Kidney capillary endothelial cell (primary cell): Measurements from ENCODE around the gene FAM167B.

ENCODE experiments used
- DNase-seq: peaks from one replicate; pipeline ENCODE4 v3.0.0-alpha.2; 2018; ENCODE audit warnings: low spot score

The FAM167B gene

GRCh38 chr1:32246888-32247273 lies at the start of gene FAM167B:
Gene FAM167B (plus strand): TSS chr1:32247222. CDS start chr1:32247422, 200 bp downstream.
- peak; percentile 90 for DNase-seq

GRCh38 chr1:32197837-32198236 lies 49.2 kb upstream of the FAM167B start:
- DNase-seq: no peak

DNA sequence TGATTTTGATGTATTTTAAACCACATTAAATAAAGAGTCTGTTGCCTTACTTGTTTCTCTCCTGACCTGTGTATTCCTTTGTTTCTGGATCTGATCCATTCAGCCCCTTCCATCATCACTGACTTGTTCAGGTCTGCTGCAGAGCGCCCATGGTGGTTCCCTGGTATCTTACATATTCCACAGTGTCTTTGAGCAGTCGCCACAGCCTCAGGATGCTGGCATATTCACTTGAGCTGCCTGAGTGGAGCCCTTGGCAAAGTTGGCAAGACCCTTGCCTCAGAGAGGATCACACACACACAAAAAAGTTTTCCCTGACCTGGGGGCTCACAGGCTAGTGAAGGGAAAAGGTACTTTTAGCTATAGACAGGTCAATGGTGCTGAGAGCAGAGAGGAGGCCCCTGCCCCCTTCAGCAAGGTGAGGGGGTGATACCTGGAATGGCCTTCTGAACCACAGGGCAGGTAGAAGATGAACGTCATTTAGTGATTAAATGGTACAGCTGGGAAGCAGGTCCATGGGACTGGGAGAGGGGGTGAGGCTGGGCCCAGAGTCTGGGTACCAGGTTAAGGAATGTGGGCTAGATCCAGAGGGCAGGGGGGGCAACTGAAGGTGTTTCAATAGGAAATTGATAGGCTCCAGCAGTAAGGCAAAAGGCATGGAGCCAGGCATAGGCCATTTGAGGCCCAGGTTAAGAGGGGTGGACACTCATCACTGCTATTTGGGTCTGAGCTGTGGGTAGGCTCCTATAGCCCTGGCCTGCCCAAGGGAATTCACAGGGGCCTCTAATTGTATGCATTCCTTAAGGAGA lies 48.6 kb upstream of the FAM167B start:
- DNase-seq: no peak

- no peak for DNase-seq
These were observed 47.8 kb upstream of the FAM167B start for GRCh38 chr1:32199043-32199716.

DNA sequence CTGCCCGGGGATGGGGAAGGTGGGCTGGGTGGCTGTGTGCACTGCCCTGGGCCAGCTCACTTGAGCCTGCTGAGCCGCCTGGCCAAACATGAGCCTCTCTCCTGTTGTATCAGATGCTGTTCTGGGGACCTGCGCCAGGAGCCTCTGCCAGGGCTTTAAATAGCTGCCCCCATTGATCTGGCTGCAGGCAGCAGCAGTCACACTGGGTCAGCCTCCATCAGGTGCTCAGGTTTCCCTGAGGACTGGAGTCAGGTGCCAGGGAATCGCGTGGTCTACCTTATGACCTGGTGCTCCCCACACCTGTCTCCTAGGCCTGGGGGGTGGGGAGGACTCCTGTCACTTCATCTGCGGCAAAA lies 47.3 kb upstream of the FAM167B start:
- DNase-seq: no peak

GRCh38 chr1:32200226-32201010 lies 46.6 kb upstream of the FAM167B start, which contains the start of gene CCDC28B:
Gene CCDC28B (plus strand): TSS chr1:32200595. CDS start chr1:32201936, 1,341 bp downstream.
- no peak for DNase-seq

- DNase-seq: peak; percentile 35
These were observed 45.8 kb upstream of the FAM167B start for GRCh38 chr1:32201011-32201855.

- DNase-seq: no peak
These were observed 42.1 kb upstream of the FAM167B start for GRCh38 chr1:32204943-32205361.

GRCh38 chr1:32205401-32206370 lies 41.3 kb upstream of the FAM167B start, which contains the start of gene IQCC:
Gene IQCC (plus strand): TSS chr1:32205671. CDS start chr1:32205682, 11 bp downstream.
- peak; percentile 68 for DNase-seq

DNA sequence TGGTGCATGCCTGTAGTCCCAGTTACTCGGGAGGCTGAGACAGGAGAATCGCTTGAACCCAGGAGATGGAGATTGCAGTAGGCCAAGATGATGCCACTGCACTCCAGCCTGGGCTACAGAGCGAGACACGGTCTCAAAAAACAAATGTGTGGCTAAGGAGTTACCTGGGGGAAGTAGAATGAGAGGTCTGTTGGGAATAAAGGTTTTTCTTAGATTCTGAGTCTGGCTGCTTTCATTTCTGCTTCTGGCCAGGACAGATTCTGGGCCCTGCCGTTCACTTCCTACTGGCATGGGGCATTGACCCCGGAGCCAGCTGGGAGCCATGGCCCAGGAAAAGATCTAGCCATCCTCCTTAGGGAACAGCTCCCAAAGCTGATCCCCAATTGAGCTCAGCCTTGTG lies 38.6 kb upstream of the FAM167B start:
- DNase-seq: no peak

GRCh38 chr1:32208891-32209328 lies 38.1 kb upstream of the FAM167B start, which contains the start of gene DCDC2B:
Gene DCDC2B (plus strand): TSS chr1:32209089. CDS start chr1:32209094, 5 bp downstream.
- no peak for DNase-seq

DNA sequence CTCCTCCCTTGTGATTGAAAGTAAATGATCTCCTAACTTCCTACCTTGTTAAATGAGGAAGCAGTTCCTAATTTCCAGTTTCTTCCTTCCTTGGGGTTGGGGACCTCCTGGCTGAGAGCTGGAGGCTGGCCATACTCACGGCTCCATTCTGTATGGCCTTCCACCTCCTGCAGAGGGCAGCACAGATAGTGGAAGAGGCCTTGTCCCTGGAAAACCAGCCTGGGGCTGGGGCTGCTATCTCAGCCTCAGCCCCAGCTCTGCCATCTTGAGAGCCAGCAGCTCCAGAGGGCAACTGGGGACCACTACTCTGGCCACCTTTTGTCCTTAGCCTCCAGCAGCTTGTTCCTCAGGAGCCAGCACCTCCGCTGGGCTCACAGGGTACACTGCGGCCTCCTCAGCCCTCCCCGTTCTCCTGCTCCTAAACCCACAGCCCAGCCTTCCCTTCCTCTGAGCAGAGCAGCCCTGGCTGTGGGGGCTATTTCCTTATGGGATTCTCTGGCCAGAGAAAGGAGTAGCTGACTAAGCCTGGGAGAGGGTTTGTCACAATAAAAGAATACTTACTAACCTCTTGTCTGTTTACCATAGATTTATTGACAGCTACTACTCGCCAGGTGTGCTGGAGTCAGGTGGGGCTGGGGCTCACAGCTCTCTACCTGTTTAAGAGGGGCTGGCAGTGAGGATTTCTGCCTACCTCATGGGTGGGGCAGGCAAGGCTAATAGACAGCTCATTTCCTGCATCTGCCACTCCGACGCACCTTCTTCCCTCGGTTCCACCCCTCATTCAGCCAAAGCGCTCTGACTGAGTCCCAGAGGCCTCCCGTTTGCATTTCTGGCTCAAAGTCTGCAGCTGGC lies 31.2 kb upstream of the FAM167B start:
- DNase-seq: peak; percentile 79

DNA sequence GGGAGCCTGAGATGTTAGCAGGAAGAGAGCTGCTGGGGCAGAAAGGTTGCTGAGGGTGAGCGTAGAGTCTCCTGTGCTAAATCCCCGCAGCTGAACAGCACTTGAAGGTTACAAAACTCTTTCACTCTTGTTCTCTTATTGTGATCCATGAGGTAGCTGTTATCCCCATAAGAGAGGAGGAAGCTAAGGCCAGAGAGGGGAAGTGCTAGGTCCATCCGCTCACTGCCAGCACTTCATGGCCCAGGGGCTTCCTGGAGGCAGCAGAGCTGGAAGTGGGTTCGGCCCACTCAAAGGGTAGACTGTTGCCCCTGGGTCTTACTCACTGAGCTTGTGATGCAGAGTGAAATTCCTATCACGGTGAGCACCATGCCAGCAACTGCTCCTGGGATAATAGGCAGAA lies 30.5 kb upstream of the FAM167B start:
- no peak for DNase-seq

- no peak for DNase-seq
These were observed 28.0 kb upstream of the FAM167B start for GRCh38 chr1:32219022-32219421.

DNA sequence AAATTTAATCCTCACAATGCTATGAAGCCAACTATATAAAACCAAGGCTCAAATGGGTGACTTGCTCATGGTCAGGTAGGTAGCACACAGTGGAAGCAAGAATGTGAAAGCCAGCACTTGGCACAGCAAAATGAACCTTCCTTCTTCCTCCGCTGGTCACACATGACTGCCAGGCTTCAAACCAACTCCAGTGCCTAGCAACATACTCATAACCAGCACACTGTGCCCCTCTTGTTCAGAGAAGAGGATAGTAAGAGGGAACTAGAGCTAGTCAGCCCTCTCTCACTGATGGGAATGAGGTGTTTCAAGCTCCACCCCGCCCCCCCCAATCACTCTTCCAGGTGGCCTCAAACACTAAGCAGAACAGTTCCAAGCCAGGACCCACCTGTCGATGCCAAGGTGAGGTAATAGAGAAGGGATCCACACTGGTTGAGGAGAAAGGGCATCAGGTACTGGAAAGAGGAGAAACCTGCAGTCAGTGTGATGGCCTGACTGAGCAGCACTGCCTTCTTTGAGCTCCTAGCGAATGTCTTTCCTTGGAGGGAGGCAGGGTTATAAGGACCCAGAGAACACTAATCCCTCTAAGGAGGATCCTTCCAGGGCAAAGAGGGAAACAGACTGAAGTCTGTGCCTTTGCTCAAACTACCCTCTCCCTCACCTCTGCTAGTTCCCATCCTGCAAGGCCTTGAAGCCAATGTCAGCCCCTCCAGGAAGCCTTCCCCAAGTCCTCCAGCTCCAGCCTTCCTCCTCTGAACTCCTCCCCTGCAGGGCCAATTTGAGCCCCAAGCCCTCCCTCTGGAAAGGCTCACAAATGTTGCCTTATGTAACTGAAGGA lies 26.1 kb upstream of the FAM167B start:
- DNase-seq: no peak

- no peak for DNase-seq
These were observed 25.4 kb upstream of the FAM167B start for GRCh38 chr1:32221581-32221979.

GRCh38 chr1:32221980-32222755 lies 24.9 kb upstream of the FAM167B start, which contains the start of the genes EIF3I and TMEM234:
Gene EIF3I (plus strand): TSS chr1:32222407. CDS start chr1:32222442, 35 bp downstream.
Gene TMEM234 (minus strand): TSS chr1:32222353. CDS start chr1:32222322, 31 bp downstream.
- DNase-seq: peak; percentile 89
